Measurements from ENCODE around the gene NOTCH1. TPM values are rescaled to one million over a fixed set of nuclear protein-coding genes. Genes with fewer than 3 reads are reported as not detected.

The NOTCH1 gene
- total and polyA plus RNA-seq, 2 of the 4 experiments (the other 2 are of a cell fraction): 1.8 to 6.0 TPM

DNA sequence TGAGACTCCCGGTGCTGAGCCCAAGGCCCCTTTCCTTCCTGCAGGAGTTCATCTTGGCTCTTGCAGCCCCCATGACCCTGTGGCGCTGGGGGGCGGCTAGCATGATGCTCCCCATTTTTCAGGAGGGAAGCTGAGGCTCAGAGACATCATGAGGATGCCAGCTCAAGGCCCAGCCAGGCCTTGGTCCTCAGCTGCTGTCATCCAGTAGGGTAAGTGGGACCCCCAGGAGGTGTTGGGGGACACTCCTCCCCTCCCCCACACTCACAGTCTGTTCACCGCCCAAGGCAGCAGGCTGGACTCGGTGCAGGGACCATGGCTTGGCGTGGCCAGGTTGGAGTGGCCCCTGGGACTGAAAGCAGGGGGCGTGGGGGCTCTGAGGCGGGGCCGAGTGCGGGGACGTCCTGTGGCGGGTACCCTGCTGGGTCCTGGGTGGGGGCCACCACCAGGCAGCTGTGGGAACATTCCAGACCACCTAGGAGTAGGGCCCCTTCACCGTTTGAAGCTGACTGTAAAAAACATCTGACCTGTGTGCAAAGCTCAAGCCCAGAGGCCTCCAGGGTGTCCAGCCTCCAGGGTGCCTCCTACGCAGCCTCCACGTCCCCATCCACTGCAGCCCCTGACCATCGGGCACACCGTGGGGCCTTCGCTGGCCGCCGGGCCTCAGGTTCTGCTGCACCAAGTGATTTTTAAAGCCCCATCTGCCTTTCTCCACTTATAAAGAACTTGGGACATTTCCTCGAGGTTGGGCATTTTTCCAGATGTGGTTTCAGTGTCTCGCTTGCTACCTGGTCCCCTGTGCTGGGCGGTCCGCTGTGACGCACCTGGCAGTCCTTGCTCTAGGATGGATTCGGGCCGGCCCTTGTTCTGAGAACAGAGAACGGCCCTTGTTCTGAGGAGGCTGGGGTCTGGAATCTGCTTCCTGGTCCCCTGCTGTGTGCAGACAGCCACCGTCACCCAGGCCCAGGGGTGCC, 3.4 kb upstream of the NOTCH1 start:
- H3K9ac ChIP-seq (ENCODE audit: low read depth, low read length): no peak overlapping the region
- peaks cover 7% of the 10 kb centered on the region for H3K9me1 ChIP-seq (ENCODE audit: insufficient read depth, low read length)
- H2AFZ ChIP-seq (replicated peaks; ENCODE audit: low read length, poor library complexity): no peak overlapping the region
- dilution Hi-C loops (cut with HindIII; ENCODE audit: low sequenced_read_pairs, unreplicated experiment) (no loop called here), in situ Hi-C loops (cut with MboI; ENCODE audit: low sequenced_read_pairs) (no loop called here), intact Hi-C loops (cut with micrococcal nuclease) (no loop called here)
- H2BK15ac ChIP-seq (ENCODE audit: low read depth, low read length): no peak overlapping the region
- H2BK5ac ChIP-seq (ENCODE audit: low read depth, low read length, poor library complexity, severe bottlenecking): peak overlapping the region; percentile 83
- H3K23ac ChIP-seq (ENCODE audit: low read depth, low read length): no peak overlapping the region
- BruUV-seq (replicated peaks): no TSS peak
- H3K4ac ChIP-seq (ENCODE audit: low read depth, low read length): peak overlapping the region; percentile 90
- ChIA-PET CTCF (no interaction called here), POLR2A (ENCODE audit: unreplicated experiment) (no interaction called here)
- peak overlapping the region; percentile 66; the same call in 1 of the 2 replicates for H2AK5ac ChIP-seq (ENCODE audit: low read depth, low read length)
- H4K5ac ChIP-seq (ENCODE audit: low read depth, low read length): peak overlapping the region; percentile 84
- no peak for ATAC-seq (ENCODE audit: low read depth)
- H2AK9ac ChIP-seq (replicated peaks; ENCODE audit: low read depth, low read length, poor library complexity): peak overlapping the region; percentile 100
- H2BK120ac ChIP-seq (ENCODE audit: low read depth, low read length): peak overlapping the region; percentile 97
- H4K91ac ChIP-seq (ENCODE audit: insufficient read depth, low read depth, low read length): peak overlapping the region; percentile 98; the same call in 1 of the 2 replicates
- H3K4me1 ChIP-seq (ENCODE audit: control insufficient read depth, insufficient read depth, low read length): peaks cover 37% of the 10 kb centered on the region
- no peak for DNase-seq
- H2BK20ac ChIP-seq (ENCODE audit: low read depth, low read length): peak overlapping the region; percentile 88
- H3K18ac ChIP-seq (ENCODE audit: low read depth, low read length): 0 out of 2 replicates have a peak overlapping the region, but pooled peaks have one; percentile 72
- H3K9me3 ChIP-seq (ENCODE audit: control insufficient read depth, insufficient read depth, low read length): no peaks in the 10 kb centered on the region
- H3K4me3 ChIP-seq (ENCODE audit: insufficient read depth, low read depth, low read length): no peak overlapping the region
- no peak for TF ChIP-seq FOS (IDR thresholded peaks at IDR 0.05; ENCODE audit: low read depth, low read length)
- no peak for TF ChIP-seq CEBPB (IDR thresholded peaks at IDR 0.05; ENCODE audit: low read depth, low read length)
- TF ChIP-seq MXI1 (IDR thresholded peaks at IDR 0.05; ENCODE audit: borderline replicate concordance, low read depth, low read length): no peak
- no peak for TF ChIP-seq POLR2A (IDR thresholded peaks at IDR 0.05; ENCODE audit: low read depth, low read length)
- no peak for TF ChIP-seq RFX5 (IDR thresholded peaks at IDR 0.05; ENCODE audit: low read depth, low read length)
- TF ChIP-seq MAFK (IDR thresholded peaks at IDR 0.05; ENCODE audit: low read depth, low read length): no peak
- TF ChIP-seq SMC3 (IDR thresholded peaks at IDR 0.05; ENCODE audit: low read depth, low read length): no peak
- TF ChIP-seq, protein P1, sequence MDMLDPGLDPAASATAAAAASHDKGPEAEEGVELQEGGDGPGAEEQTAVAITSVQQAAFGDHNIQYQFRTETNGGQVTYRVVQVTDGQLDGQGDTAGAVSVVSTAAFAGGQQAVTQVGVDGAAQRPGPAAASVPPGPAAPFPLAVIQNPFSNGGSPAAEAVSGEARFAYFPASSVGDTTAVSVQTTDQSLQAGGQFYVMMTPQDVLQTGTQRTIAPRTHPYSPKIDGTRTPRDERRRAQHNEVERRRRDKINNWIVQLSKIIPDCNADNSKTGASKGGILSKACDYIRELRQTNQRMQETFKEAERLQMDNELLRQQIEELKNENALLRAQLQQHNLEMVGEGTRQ (IDR thresholded peaks at IDR 0.05; ENCODE audit: low read depth, low read length): no peak
- no peak for TF ChIP-seq RCOR1 (IDR thresholded peaks at IDR 0.05; ENCODE audit: insufficient replicate concordance, low read length)
- TF ChIP-seq MAZ (IDR thresholded peaks at IDR 0.05; ENCODE audit: borderline replicate concordance, low read depth, low read length): no peak
- peaks cover 5% of the 10 kb centered on the region for H4K20me1 ChIP-seq (ENCODE audit: insufficient read depth, low read length)
- H3K56ac ChIP-seq (ENCODE audit: extremely low read depth, insufficient read depth, low read length): no peak overlapping the region
- no peak overlapping the region for H3K27ac ChIP-seq (ENCODE audit: insufficient read depth, low read length)
- H3K14ac ChIP-seq (replicated peaks; ENCODE audit: low read depth, low read length): no peak overlapping the region
- peaks cover 0 to 18% of the 10 kb centered on the region in 2 experiments; a peak in 3 of 4 replicates for H3K79me1 ChIP-seq (ENCODE audit: low read depth in 1 of 2, low read length in 2 of 2)
- H3K27me3 ChIP-seq (ENCODE audit: control insufficient read depth, insufficient read depth, low read length): no peaks in the 10 kb centered on the region
- 80% methylated on average over 7 of the region's 29 CpGs; no CpG with 5 or more reads in 1 of the 2 experiments for WGBS, 2 experiments (ENCODE audit: extremely low coverage in 2 of 2, insufficient read length in 1 of 2)
- H4K8ac ChIP-seq (ENCODE audit: low read depth in 2 of 2, low read length in 2 of 2): peak overlapping the region; percentile 84 to 93; a peak in 2 of 4 replicates
- no peak overlapping the region for H3K4me2 ChIP-seq (ENCODE audit: low read depth, low read length)
- no peaks in the 10 kb centered on the region for H3K36me3 ChIP-seq (ENCODE audit: control insufficient read depth, insufficient read depth, low read length)

Data from IMR-90 (cell line).